NCI-H82 treated with DMSO at 0.1 percent for 48 hours (cell line): Measurements from ENCODE around the gene SLC35F6.

ENCODE experiments used
- DNase-seq: peaks from one replicate; lab custom pipeline; 2025; ENCODE audit not compliant: unreplicated experiment; lab: John Stamatoyannopoulos, UW

Gene SLC35F6

GRCh38 chr2:26818255-26818654 lies 54.2 kb downstream of the SLC35F6 start:
- no peak for DNase-seq

- no peak for DNase-seq
Measured at GRCh38 chr2:26818972-26819371, 54.9 kb downstream of the SLC35F6 start.

GRCh38 chr2:26820932-26821331 lies 56.8 kb downstream of the SLC35F6 start:
- no peak for DNase-seq

- DNase-seq: no peak
Measured at GRCh38 chr2:26822877-26823276, 58.8 kb downstream of the SLC35F6 start.
